DOHH2 (cell line): ENCODE data around the gene IRF1.

Experiments used
- H3F3A ChIP-seq: fragments of 200-600 bp; sonication (generic), shearing (Covaris generic); 2 replicates; pipeline ENCODE4 v1.6.0; 2016; ENCODE audit warnings: antibody characterized with exemption, mild to moderate bottlenecking; ENCODE audit not compliant: control insufficient read depth, insufficient read depth
- H3K27ac ChIP-seq: fragments of 200-600 bp; sonication (generic); 2 replicates; pipeline ENCODE4 v1.5.1; 2014; ENCODE audit warnings: low read depth, mild to moderate bottlenecking, low read length, moderate library complexity
- H3K27me3 ChIP-seq: fragments of 200-600 bp; sonication (generic); 2 replicates; pipeline ENCODE4 v1.6.1; 2014; ENCODE audit warnings: mild to moderate bottlenecking, low read length, mixed read lengths; ENCODE audit not compliant: control insufficient read depth
- H3K36me3 ChIP-seq: fragments of 200-600 bp; sonication (generic); 2 replicates; pipeline ENCODE4 v1.6.1; 2014; ENCODE audit warnings: mild to moderate bottlenecking, low read length, moderate library complexity, mixed read lengths; ENCODE audit not compliant: control insufficient read depth
- H3K4me1 ChIP-seq: fragments of 200-600 bp; sonication (generic); 2 replicates; pipeline ENCODE4 v1.6.1; 2014; ENCODE audit warnings: mild to moderate bottlenecking, low read length, mixed read lengths; ENCODE audit not compliant: control insufficient read depth
- H3K4me2 ChIP-seq: fragments of 200-600 bp; sonication (generic); 2 replicates; pipeline ENCODE4 v1.6.0; 2014; ENCODE audit warnings: mild to moderate bottlenecking, low read length, moderate library complexity
- H3K4me3 ChIP-seq: fragments of 200-600 bp; sonication (generic); 2 replicates; pipeline ENCODE4 v1.5.1; 2014; ENCODE audit warnings: mild to moderate bottlenecking, low read length, mixed read lengths
- H3K79me2 ChIP-seq: fragments of 200-600 bp; sonication (generic); 2 replicates; pipeline ENCODE4 v1.6.1; 2014; ENCODE audit warnings: mild to moderate bottlenecking, low read length, mixed read lengths; ENCODE audit not compliant: control insufficient read depth
- H3K9me2 ChIP-seq: fragments of 200-600 bp; sonication (generic); replicated peaks from 2 replicates; pipeline ENCODE4 v1.6.1; 2014; ENCODE audit warnings: mild to moderate bottlenecking, low read length, mixed read lengths; ENCODE audit not compliant: control insufficient read depth
- H3K9me3 ChIP-seq: fragments of 200-600 bp; sonication (generic); 2 replicates; pipeline ENCODE4 v1.6.1; 2014; ENCODE audit warnings: antibody characterized with exemption, low read length, mixed read lengths; ENCODE audit not compliant: control insufficient read depth, insufficient read depth
- H4K20me1 ChIP-seq: fragments of 200-600 bp; sonication (generic); 2 replicates; pipeline ENCODE4 v1.6.0; 2014; ENCODE audit warnings: low read depth, mild to moderate bottlenecking, antibody characterized with exemption, low read length, moderate library complexity; ENCODE audit not compliant: control insufficient read depth, insufficient read depth
- CTCF ChIP-seq: fragments of 200-600 bp; sonication (generic); IDR thresholded peaks from one replicate; pipeline ENCODE4 v1.5.1; 2014; ENCODE audit warnings: antibody characterized with exemption, mild to moderate bottlenecking, low read depth, low read length; ENCODE audit not compliant: poor library complexity, severe bottlenecking
- EZH2phosphoT487 ChIP-seq: fragments of 200-600 bp; sonication (generic); IDR thresholded peaks from 2 replicates; pipeline ENCODE4 v1.6.1; 2017; ENCODE audit warnings: borderline replicate concordance, mild to moderate bottlenecking, antibody characterized with exemption, low read length, moderate library complexity, mixed read lengths

The IRF1 gene

DNA sequence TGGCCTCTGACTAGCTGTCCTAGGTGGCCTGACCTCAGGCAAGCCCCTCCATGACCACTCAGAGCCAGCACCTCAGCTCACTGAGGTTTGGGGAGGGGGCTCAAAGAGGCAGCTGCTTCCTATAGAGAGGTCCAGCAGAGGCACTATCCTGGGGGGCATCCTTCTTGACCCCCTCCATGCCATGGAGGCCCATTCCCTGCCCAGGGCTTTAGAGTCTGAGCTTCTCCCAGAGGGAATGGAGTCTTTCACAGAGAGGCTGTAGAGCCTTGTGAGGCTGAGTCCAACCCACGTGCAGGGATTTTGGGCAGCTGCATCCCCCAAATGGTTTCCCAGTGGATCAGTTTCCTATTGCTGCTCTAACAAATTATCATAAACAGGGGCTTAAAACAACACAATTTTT is 16.9 kb downstream of the IRF1 start:
- H3K79me2 ChIP-seq, result no peaks in the 10 kb centered on the region
- H3K4me3 ChIP-seq, result no peak overlapping the region
- H3K36me3 ChIP-seq, result no peaks in the 10 kb centered on the region
- H3F3A ChIP-seq, result no peaks in the 10 kb centered on the region; the same call in 1 of the 2 replicates
- peaks cover 3% of the 10 kb centered on the region; the same call in 1 of the 2 replicates for H3K27me3 ChIP-seq
- H3K9me2 ChIP-seq, result no peaks in the 10 kb centered on the region
- no peak overlapping the region for H3K4me2 ChIP-seq
- H3K4me1 ChIP-seq, result peaks cover 7% of the 10 kb centered on the region
- TF ChIP-seq EZH2phosphoT487 (no peak), CTCF (no peak)
- no peaks in the 10 kb centered on the region for H3K9me3 ChIP-seq
- no peaks in the 10 kb centered on the region for H4K20me1 ChIP-seq
- no peak overlapping the region for H3K27ac ChIP-seq

DNA sequence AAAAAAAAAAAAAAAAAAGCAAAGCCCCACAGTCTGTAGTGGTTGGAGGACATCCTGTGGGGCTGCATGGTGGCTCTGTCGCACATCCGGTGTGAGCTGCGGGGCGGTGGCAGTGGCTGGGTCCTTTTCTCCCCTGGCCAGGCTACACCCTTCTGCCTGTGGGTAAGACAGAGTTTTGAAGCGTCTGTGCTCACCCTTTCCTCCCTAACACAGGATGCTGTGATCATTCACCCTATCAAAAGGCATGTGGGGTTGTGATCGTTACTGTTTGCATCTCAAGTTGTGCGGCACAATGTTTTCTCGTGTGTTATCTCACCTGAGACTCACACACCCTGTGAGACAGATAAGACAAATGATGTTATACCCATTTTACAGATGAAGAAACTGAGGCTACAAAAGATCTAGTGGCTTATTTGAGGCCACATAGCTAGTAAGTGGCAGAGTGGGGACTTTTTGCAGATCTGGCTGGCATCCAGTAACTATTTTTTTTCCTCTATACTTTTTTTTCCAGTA is 17.5 kb downstream of the IRF1 start:
- H3K36me3 ChIP-seq, result no peaks in the 10 kb centered on the region
- peaks cover 7% of the 10 kb centered on the region for H3K4me1 ChIP-seq
- TF ChIP-seq CTCF (no peak), EZH2phosphoT487 (no peak)
- no peaks in the 10 kb centered on the region; the same call in 1 of the 2 replicates for H3F3A ChIP-seq
- no peaks in the 10 kb centered on the region for H3K9me2 ChIP-seq
- H3K4me2 ChIP-seq, result peak overlapping the region; percentile 46
- H3K27me3 ChIP-seq, result peaks cover 4% of the 10 kb centered on the region; the same call in 1 of the 2 replicates
- no peaks in the 10 kb centered on the region for H3K79me2 ChIP-seq
- H4K20me1 ChIP-seq, result no peaks in the 10 kb centered on the region
- H3K9me3 ChIP-seq, result no peaks in the 10 kb centered on the region
- H3K4me3 ChIP-seq, result no peak overlapping the region
- H3K27ac ChIP-seq, result no peak overlapping the region

DNA sequence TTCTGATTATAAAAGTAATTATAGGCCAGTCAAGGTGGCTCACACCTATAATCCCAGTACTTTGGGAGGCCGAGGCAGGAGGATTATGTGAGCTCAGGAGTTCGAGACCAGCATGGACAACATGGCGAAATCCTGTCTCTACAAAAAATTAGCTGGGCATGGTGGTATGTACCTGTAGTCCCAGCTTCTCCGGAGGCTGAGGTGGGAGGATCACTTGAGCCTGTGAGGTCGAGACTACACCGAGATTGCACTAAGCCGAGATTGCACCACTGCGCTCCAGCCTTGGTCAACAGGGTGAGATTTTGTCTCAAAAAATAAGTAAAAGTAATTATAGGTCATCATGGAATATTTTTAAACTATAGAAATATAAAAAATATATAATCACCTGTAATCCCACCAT is 18.1 kb downstream of the IRF1 start:
- H4K20me1 ChIP-seq, result no peaks in the 10 kb centered on the region
- H3K27ac ChIP-seq, result no peak overlapping the region
- peaks cover 4% of the 10 kb centered on the region; the same call in 1 of the 2 replicates for H3K27me3 ChIP-seq
- H3K4me2 ChIP-seq, result no peak overlapping the region
- no peaks in the 10 kb centered on the region for H3K36me3 ChIP-seq
- TF ChIP-seq CTCF (no peak), EZH2phosphoT487 (no peak)
- no peaks in the 10 kb centered on the region for H3K79me2 ChIP-seq
- no peak overlapping the region for H3K4me3 ChIP-seq
- peaks cover 13% of the 10 kb centered on the region for H3K4me1 ChIP-seq
- H3K9me3 ChIP-seq, result no peaks in the 10 kb centered on the region
- H3K9me2 ChIP-seq, result no peaks in the 10 kb centered on the region
- H3F3A ChIP-seq, result no peaks in the 10 kb centered on the region; the same call in 1 of the 2 replicates
